H1 (cell line): ENCODE results near the gene SMYD3. TPM values are rescaled to one million over a fixed set of nuclear protein-coding genes. Genes with fewer than 3 reads are reported as not detected.

ENCODE experiments used
- CTCF ChIA-PET: fragments of 300-600 bp; sonication (Branson Sonifier 250); formaldehyde crosslinking; loops from one replicate; lab custom pipeline; 2021; ENCODE audit not compliant: partially characterized antibody; lab: Charles Lee
- POLR2A ChIA-PET: fragments of 300-600 bp; sonication (Branson Sonifier 250); formaldehyde crosslinking; loops from one replicate; lab custom pipeline; 2021; ENCODE audit warnings: inconsistent platforms; ENCODE audit not compliant: partially characterized antibody; lab: Charles Lee
- DNase-seq, 2 experiments: peaks; one replicate each; pipeline versions ENCODE4 v3.0.0 to v3.0.0-alpha.2; 2010 to 2022; ENCODE audit warnings: low spot score in 2 of 2, low read depth in 1 of 2, mixed read lengths in 1 of 2
- FAIRE-seq: peaks from 2 replicates; lab custom pipeline; 2011; peaks lifted over from hg19 to GRCh38; lab: Jason Lieb, UNC
- H2AFZ ChIP-seq: 2 replicates; pipeline ENCODE4 v1.8.1; 2012; ENCODE audit warnings: low read length, inconsistent platforms
- H2AK5ac ChIP-seq: 2 replicates; pipeline ENCODE4 v1.6.1; 2013; ENCODE audit warnings: low read depth, low read length
- H2BK120ac ChIP-seq: replicated peaks from 2 replicates; pipeline ENCODE3; 2013; ENCODE audit warnings: low read depth, low read length, inconsistent platforms
- H2BK12ac ChIP-seq: 2 replicates; pipeline ENCODE4 v1.6.1; 2013; ENCODE audit warnings: low read depth, low read length
- H2BK15ac ChIP-seq: 2 replicates; pipeline ENCODE4 v1.6.1; 2013; ENCODE audit warnings: low read length
- H2BK20ac ChIP-seq: 2 replicates; pipeline ENCODE4 v1.6.1; 2013; ENCODE audit warnings: low read length
- H2BK5ac ChIP-seq: 2 replicates; pipeline ENCODE4 v1.6.1; 2013; ENCODE audit warnings: low read depth, low read length
- H3K14ac ChIP-seq: 2 replicates; pipeline ENCODE4 v1.6.1; 2013; ENCODE audit warnings: inconsistent platforms; ENCODE audit not compliant: insufficient read length
- H3K18ac ChIP-seq: 2 replicates; pipeline ENCODE4 v1.6.1; 2013; ENCODE audit warnings: low read length; ENCODE audit errors: extremely low read depth
- H3K23ac ChIP-seq: 2 replicates; pipeline ENCODE4 v1.6.1; 2013; ENCODE audit warnings: inconsistent platforms; ENCODE audit not compliant: insufficient read length
- H3K23me2 ChIP-seq: 2 replicates; pipeline ENCODE4 v1.6.1; 2013; ENCODE audit warnings: low read depth, low read length
- H3K27ac ChIP-seq: 2 replicates; pipeline ENCODE4 v1.6.1; 2011; ENCODE audit warnings: low read depth, low read length, inconsistent platforms
- H3K27me3 ChIP-seq, 4 experiments: replicated peaks in 1 of 4; 1 replicate in 1 of 4; 2 replicates in 3 of 4; pipeline versions ENCODE4 v1.6.1 to v1.8.1; 2011 to 2013; ENCODE audit warnings: low read length in 3 of 4, mild to moderate bottlenecking in 3 of 4, inconsistent platforms in 2 of 4, mixed read lengths in 2 of 4, moderate library complexity in 1 of 4; ENCODE audit not compliant: control insufficient read depth in 3 of 4, insufficient read depth in 3 of 4; ENCODE audit errors: extremely low read depth in 1 of 4
- H3K36me3 ChIP-seq, 4 experiments: 2 replicates each; pipeline versions ENCODE4 v1.6.1 to v1.8.1; 2011 to 2013; ENCODE audit warnings: mild to moderate bottlenecking in 4 of 4, low read length in 3 of 4, moderate library complexity in 2 of 4, control low read depth in 1 of 4, inconsistent platforms in 1 of 4; ENCODE audit not compliant: insufficient read depth in 4 of 4, control insufficient read depth in 2 of 4
- H3K4ac ChIP-seq: replicated peaks from 2 replicates; pipeline ENCODE3; 2013; ENCODE audit warnings: low read length, low read depth, mixed read lengths, inconsistent platforms; ENCODE audit not compliant: insufficient read length
- H3K4me1 ChIP-seq, 4 experiments: replicated peaks in 1 of 4; 1 replicate in 1 of 4; 2 replicates in 3 of 4; pipeline versions ENCODE4 v1.6.1 to v1.8.1; 2011 to 2013; ENCODE audit warnings: low read length in 3 of 4, inconsistent platforms in 2 of 4, mixed read lengths in 1 of 4; ENCODE audit not compliant: insufficient read depth in 4 of 4, control insufficient read depth in 3 of 4
- H3K4me2 ChIP-seq, 2 experiments: 2 replicates each; pipeline versions ENCODE4 v1.6.1 to v1.8.1; 2011 to 2013; ENCODE audit warnings: low read depth in 2 of 2, low read length in 2 of 2, control low read depth in 1 of 2, inconsistent platforms in 1 of 2, mild to moderate bottlenecking in 1 of 2; ENCODE audit not compliant: insufficient read depth in 1 of 2
- H3K4me3 ChIP-seq, 4 experiments: fragments of 200-600, 300-600 bp in 1 of 4; sonication (generic), shearing (Covaris generic), sonication (Bioruptor Twin) in 1 of 4; 2 replicates each; pipeline versions ENCODE4 v1.5.1 to v1.8.1; 2011 to 2016; ENCODE audit warnings: low read length in 4 of 4, low read depth in 3 of 4, control low read depth in 2 of 4, inconsistent platforms in 2 of 4, mild to moderate bottlenecking in 2 of 4, mixed read lengths in 1 of 4, moderate library complexity in 1 of 4; ENCODE audit not compliant: insufficient read depth in 2 of 4; ENCODE audit errors: extremely low read depth in 1 of 4
- H3K56ac ChIP-seq: replicated peaks from 2 replicates; pipeline ENCODE3; 2013; ENCODE audit warnings: low read depth, mild to moderate bottlenecking, mixed read lengths, low read length, inconsistent platforms; ENCODE audit not compliant: insufficient read length
- H3K79me1 ChIP-seq: 2 replicates; pipeline ENCODE4 v1.6.1; 2013; ENCODE audit warnings: low read depth, low read length, control low read depth
- H3K79me2 ChIP-seq, 2 experiments: 2 replicates each; pipeline versions ENCODE4 v1.6.1 to v1.8.1; 2012 to 2013; ENCODE audit warnings: low read length in 2 of 2, mild to moderate bottlenecking in 2 of 2, inconsistent platforms in 1 of 2; ENCODE audit not compliant: insufficient read depth in 2 of 2, control insufficient read depth in 1 of 2
- H3K9ac ChIP-seq, 4 experiments: replicated peaks in 1 of 4; 1 replicate in 1 of 4; 2 replicates in 3 of 4; pipeline versions ENCODE4 v1.6.1 to v1.8.1; 2011 to 2013; ENCODE audit warnings: low read depth in 3 of 4, low read length in 3 of 4, control low read depth in 2 of 4, mild to moderate bottlenecking in 2 of 4, moderate library complexity in 2 of 4, inconsistent platforms in 1 of 4; ENCODE audit errors: extremely low read depth in 1 of 4
- H3K9me3 ChIP-seq, 2 experiments: 2 replicates each; pipeline versions ENCODE4 v1.6.1 to v1.8.1; 2012 to 2013; ENCODE audit warnings: mild to moderate bottlenecking in 2 of 2, moderate library complexity in 2 of 2, control low read depth in 1 of 2, inconsistent platforms in 1 of 2, low read depth in 1 of 2, low read length in 1 of 2, mixed read lengths in 1 of 2; ENCODE audit not compliant: insufficient read depth in 2 of 2
- H4K20me1 ChIP-seq, 2 experiments: replicated peaks in 1 of 2; 2 replicates each; pipeline versions ENCODE3 to v1.8.1; 2011 to 2013; ENCODE audit warnings: inconsistent platforms in 2 of 2, low read length in 2 of 2, mild to moderate bottlenecking in 1 of 2; ENCODE audit not compliant: insufficient read depth in 2 of 2, control insufficient read depth in 1 of 2
- H4K5ac ChIP-seq: 2 replicates; pipeline ENCODE4 v1.6.1; 2013; ENCODE audit warnings: low read length, low read depth, mixed read lengths, inconsistent platforms; ENCODE audit not compliant: insufficient read length
- H4K8ac ChIP-seq: 2 replicates; pipeline ENCODE4 v1.8.0; 2013; ENCODE audit warnings: mild to moderate bottlenecking, moderate library complexity, low read length, inconsistent platforms; ENCODE audit not compliant: insufficient read depth; ENCODE audit errors: extremely low read depth
- H4K91ac ChIP-seq: replicated peaks from 2 replicates; pipeline ENCODE3; 2013; ENCODE audit warnings: low read length, mixed read lengths, inconsistent platforms; ENCODE audit not compliant: insufficient read length
- NRF1 ChIP-seq: IDR thresholded peaks from 2 replicates; pipeline ENCODE4 v1.6.1; 2011; ENCODE audit warnings: mild to moderate bottlenecking, low read depth, low read length, improper control_type of control experiment
- WGBS, 2 experiments: shearing (Covaris generic) in 1 of 2; methylation state at CpG; one replicate each; pipeline versions ENCODE4 v1.1.6 to v1.1.7; 2013 to 2015; ENCODE audit warnings: low lambda C conversion rate in 2 of 2, mixed read lengths in 2 of 2, inconsistent platforms in 1 of 2, low coverage in 1 of 2, missing lambda C conversion rate in 1 of 2; ENCODE audit not compliant: insufficient replicate concordance in 2 of 2, insufficient coverage in 1 of 2, insufficient read length in 1 of 2; ENCODE audit errors: extremely low coverage in 1 of 2, missing lambda C conversion rate in 1 of 2; 5-methylcytosine and 5-hydroxymethylcytosine counted together
- polyA plus RNA-seq, 7 experiments: library from polyadenylated mRNA; depleted of rRNA in 3 of 7; stranded (reverse) in 5 of 7; unstranded in 2 of 7; fragments of >200 nt in 5 of 7; fragments of 200-250 nt in 2 of 7; gene quantifications; 1 replicate in 5 of 7; 2 replicates in 1 of 7; 4 replicates in 1 of 7; pipeline versions ENCODE4 v1.2.1 to v1.2.3, GENCODE V29; 2011 to 2013; ENCODE audit warnings: missing spikeins in 2 of 7, mixed read lengths in 2 of 7
- total RNA-seq: library from RNA; stranded (reverse); fragmentation: NEBNext Ultra II Directional; extraction: Animal tissue kit (Norgen Biotek cat#: 25700); gene quantifications from 2 replicates; pipeline ENCODE4 v1.2.1, GENCODE V29; 2021

SMYD3 gene
- total and polyA plus RNA-seq, 2 of the 8 experiments (the other 6 are each of a cell fraction or from before 2014, with no cell fraction given): 17.3 to 25.4 TPM

- Histone ChIP-seq H4K20me1 (no peaks in the 10 kb centered on the region), H3K9ac (no peak overlapping the region), H3K4me2 (no peak overlapping the region), H3K18ac (no peak overlapping the region), H3K56ac (no peak overlapping the region), H2BK5ac (no peak overlapping the region), H3K4ac (no peak overlapping the region), H3K23me2 (no peaks in the 10 kb centered on the region), H4K8ac (no peak overlapping the region), H2AFZ (no peak overlapping the region), H3K79me1 (no peaks in the 10 kb centered on the region), H3K79me2 (no peaks in the 10 kb centered on the region), H2BK12ac (no peak overlapping the region), H3K23ac (no peak overlapping the region), H2BK120ac (no peak overlapping the region), H4K5ac (no peak overlapping the region), H3K4me3 (no peak overlapping the region), H3K4me1 (peaks cover 0 to 4% (median under 1%) of the 10 kb centered on the region in 4 experiments; a peak in 2 of 7 replicates), H3K9me3 (no peaks in the 10 kb centered on the region), H2BK15ac (no peak overlapping the region), H3K27me3 (no peaks in the 10 kb centered on the region), H2BK20ac (no peak overlapping the region), H3K36me3 (no peaks in the 10 kb centered on the region), H2AK5ac (no peak overlapping the region), H4K91ac (no peak overlapping the region), H3K14ac (no peak overlapping the region), H3K27ac (no peak overlapping the region)
- no peak for DNase-seq
- ChIA-PET CTCF (interaction anchor here (0.7 to 1.1 kb wide), 3 partner anchors 14 to 92 kb away, joined by 3 read pairs; no protein-coding TSS in a partner anchor), POLR2A (interaction anchor here (0.9 kb wide), 1 partner anchor 10 kb away, joined by 3 read pairs; no protein-coding TSS in a partner anchor)
- FAIRE-seq: no peak
- no peak for TF ChIP-seq NRF1
- 91% methylated on average over 7 of the region's 7 CpGs; no CpG with 5 or more reads in 1 of the 2 experiments for WGBS, 2 experiments
Observed at GRCh38 chr1:245701631-245702030, 805.4 kb downstream of the SMYD3 start.
